DND-41 (cell line): ENCODE results near the gene SLC25A38.

Source experiments
- ATAC-seq: fragments of 200-7000 bp; cut with Tn5 transposase; 3 replicates; pipeline ENCODE4 v1.9.1; 2021; ENCODE audit warnings: low read depth; ENCODE audit not compliant: insufficient read depth
- DNase-seq: peaks from one replicate; pipeline ENCODE4 v3.0.0-alpha.2; 2020
- H2AFZ ChIP-seq: 2 replicates; pipeline ENCODE4 v1.6.0; 2012; ENCODE audit warnings: low read depth, low read length
- H3K27ac ChIP-seq: 2 replicates; pipeline ENCODE4 v1.5.1; 2012; ENCODE audit warnings: low read length, inconsistent platforms
- H3K27me3 ChIP-seq: fragments of 200-600 bp; sonication (generic); 2 replicates; pipeline ENCODE4 v1.6.0; 2012; ENCODE audit warnings: low read length, mild to moderate bottlenecking, inconsistent platforms; ENCODE audit not compliant: insufficient read depth, poor library complexity
- H3K36me3 ChIP-seq: 2 replicates; pipeline ENCODE4 v1.5.1; 2012; ENCODE audit warnings: low read length, inconsistent platforms; ENCODE audit not compliant: insufficient read depth
- H3K4me1 ChIP-seq: 2 replicates; pipeline ENCODE4 v1.5.1; 2012; ENCODE audit warnings: mild to moderate bottlenecking, low read length; ENCODE audit not compliant: insufficient read depth
- H3K4me2 ChIP-seq: 2 replicates; pipeline ENCODE4 v1.6.0; 2012; ENCODE audit warnings: mild to moderate bottlenecking, moderate library complexity, low read length, inconsistent platforms; ENCODE audit not compliant: insufficient read depth
- H3K4me3 ChIP-seq, 2 experiments: fragments of 200-600 bp in 1 of 2; shearing (Covaris generic) in 1 of 2; 2 replicates each; pipeline ENCODE4 v1.5.1; 2012 to 2016; ENCODE audit warnings: inconsistent platforms in 2 of 2, low read length in 2 of 2, mild to moderate bottlenecking in 2 of 2, low read depth in 1 of 2, moderate library complexity in 1 of 2
- H3K79me2 ChIP-seq: 2 replicates; pipeline ENCODE4 v1.6.0; 2012; ENCODE audit warnings: low read length, inconsistent platforms; ENCODE audit not compliant: insufficient read depth
- H3K9ac ChIP-seq: 2 replicates; pipeline ENCODE4 v1.6.0; 2012; ENCODE audit warnings: low read depth, mild to moderate bottlenecking, inconsistent platforms, low read length, moderate library complexity
- H3K9me3 ChIP-seq: 2 replicates; pipeline ENCODE4 v1.5.1; 2012; ENCODE audit warnings: low read length, moderate library complexity, mild to moderate bottlenecking, inconsistent platforms; ENCODE audit not compliant: insufficient read depth, severe bottlenecking
- H4K20me1 ChIP-seq: 2 replicates; pipeline ENCODE4 v1.6.0; 2012; ENCODE audit warnings: low read length; ENCODE audit not compliant: insufficient read depth
- CTCF ChIP-seq: IDR thresholded peaks from 2 replicates; pipeline ENCODE4 v1.5.1; 2012; ENCODE audit warnings: borderline replicate concordance, low read length, moderate library complexity, mild to moderate bottlenecking; ENCODE audit not compliant: poor library complexity, severe bottlenecking; ENCODE audit errors: extremely low read depth
- EZH2 ChIP-seq: IDR thresholded peaks from 3 replicates; pipeline ENCODE4 v1.6.1; 2012; ENCODE audit warnings: borderline replicate concordance, low read depth, mild to moderate bottlenecking, moderate library complexity, low read length, inconsistent platforms; ENCODE audit not compliant: severe bottlenecking

The SLC25A38 gene

GRCh38 chr3:39419742-39420315, 36.7 kb downstream of the SLC25A38 start:
- Histone ChIP-seq H3K4me3 (no peak overlapping the region), H3K36me3 (no peaks in the 10 kb centered on the region)

GRCh38 chr3:39420543-39420942, 37.4 kb downstream of the SLC25A38 start:
- Histone ChIP-seq H3K27ac (no peak overlapping the region), H3K27me3 (no peaks in the 10 kb centered on the region), H3K79me2 (no peaks in the 10 kb centered on the region), H4K20me1 (peaks cover 4% of the 10 kb centered on the region; the same call in 1 of the 2 replicates), H3K4me1 (no peaks in the 10 kb centered on the region), H2AFZ (no peak overlapping the region), H3K9me3 (no peaks in the 10 kb centered on the region), H3K36me3 (no peaks in the 10 kb centered on the region), H3K9ac (no peak overlapping the region), H3K4me3 (no peak overlapping the region), H3K4me2 (no peak overlapping the region)
- ATAC-seq: no peak
- no peak for DNase-seq
- no peak for TF ChIP-seq EZH2
- TF ChIP-seq CTCF: no peak

More at GRCh38 chr3:39419742-39420315, 36.7 kb downstream of the SLC25A38 start:
- no peaks in the 10 kb centered on the region for H3K4me1 ChIP-seq
- no peak overlapping the region for H3K27ac ChIP-seq
- H3K9ac ChIP-seq: no peak overlapping the region
- no peak for TF ChIP-seq EZH2
- no peak for TF ChIP-seq CTCF
- no peaks in the 10 kb centered on the region for H3K27me3 ChIP-seq
- H2AFZ ChIP-seq: no peak overlapping the region
- H3K4me2 ChIP-seq: no peak overlapping the region
- ATAC-seq (no peak), DNase-seq (no peak)
- H3K9me3 ChIP-seq: no peaks in the 10 kb centered on the region
- peaks cover 4% of the 10 kb centered on the region; the same call in 1 of the 2 replicates for H4K20me1 ChIP-seq
- no peaks in the 10 kb centered on the region for H3K79me2 ChIP-seq

- Histone ChIP-seq H3K4me2 (no peak overlapping the region), H3K4me1 (no peaks in the 10 kb centered on the region), H3K4me3 (no peak overlapping the region), H3K79me2 (no peaks in the 10 kb centered on the region), H3K9me3 (no peaks in the 10 kb centered on the region), H4K20me1 (no peaks in the 10 kb centered on the region), H3K27ac (no peak overlapping the region), H3K9ac (no peak overlapping the region), H3K27me3 (no peaks in the 10 kb centered on the region), H3K36me3 (no peaks in the 10 kb centered on the region), H2AFZ (no peak overlapping the region)
- TF ChIP-seq CTCF (no peak), EZH2 (no peak)
- no peak for ATAC-seq
- DNase-seq: no peak
Measured at GRCh38 chr3:39423436-39423970, 40.3 kb downstream of the SLC25A38 start.

- ATAC-seq (no peak), DNase-seq (no peak)
- H3K36me3 ChIP-seq: no peaks in the 10 kb centered on the region
- H3K4me1 ChIP-seq: no peaks in the 10 kb centered on the region
- H3K27me3 ChIP-seq: no peaks in the 10 kb centered on the region
- H4K20me1 ChIP-seq: no peaks in the 10 kb centered on the region
- TF ChIP-seq EZH2 (no peak), CTCF (no peak)
- H3K9me3 ChIP-seq: no peaks in the 10 kb centered on the region
- no peak overlapping the region for H2AFZ ChIP-seq
- no peaks in the 10 kb centered on the region for H3K79me2 ChIP-seq
- H3K4me2 ChIP-seq: no peak overlapping the region
- no peak overlapping the region for H3K27ac ChIP-seq
- H3K4me3 ChIP-seq: no peak overlapping the region
- H3K9ac ChIP-seq: no peak overlapping the region
Measured at GRCh38 chr3:39426312-39426711, 43.1 kb downstream of the SLC25A38 start.
